Adrenal gland (tissue), 12 donors: ENCODE results near the gene ATP9B. TPM values are rescaled to one million over a fixed set of nuclear protein-coding genes. Genes with fewer than 3 reads are reported as not detected.
"Not testable (repeated sequence)": the region's sequence is repeated elsewhere in the genome, so short reads cannot be mapped to it uniquely, and the experiment has no call there.

Experiments
- DNase-seq, 7 donors: peaks; one replicate each; pipeline ENCODE4 v3.0.0-alpha.2; 2019 to 2020
- H3K27ac ChIP-seq, 5 donors: fragments of 200-600 bp; sonication (generic) in 4 of 5; 1 replicate in 3 of 5; 2 replicates in 2 of 5; pipeline versions ENCODE4 v1.5.1 to v1.8.0; 2016 to 2020; ENCODE audit warnings: mild to moderate bottlenecking in 1 of 5
- H3K27me3 ChIP-seq: fragments of 200-600 bp; 2 replicates; pipeline ENCODE4 v1.8.0; 2021
- H3K36me3 ChIP-seq, 2 donors: fragments of 200-600 bp; replicated peaks in 1 of 2; 1 replicate in 1 of 2; 2 replicates in 1 of 2; pipeline versions ENCODE4 v1.5.1 to v1.8.0; 2018 to 2022
- H3K4me1 ChIP-seq, 2 donors: fragments of 200-600 bp; replicated peaks in 1 of 2; 1 replicate in 1 of 2; 2 replicates in 1 of 2; pipeline versions ENCODE4 v1.5.1 to v1.8.0; 2018 to 2021
- H3K4me3 ChIP-seq, 4 donors: fragments of 200-600 bp; sonication (generic) in 3 of 4; one replicate each; pipeline ENCODE4 v1.5.1; 2016 to 2018
- H3K9me3 ChIP-seq, 3 donors: fragments of 200-600 bp; sonication (generic) in 1 of 3; replicated peaks in 1 of 3; 1 replicate in 2 of 3; 2 replicates in 1 of 3; pipeline versions ENCODE4 v1.5.1 to v1.8.0; 2016 to 2021
- CTCF ChIP-seq, 6 experiments: fragments of 450-650 bp in 4 of 6; fragments of 200-600 bp in 2 of 6; sonication (generic) in 1 of 6; IDR thresholded peaks; 1 replicate in 5 of 6; 2 replicates in 1 of 6; pipeline versions ENCODE4 v1.5.1 to v1.8.0; 2016 to 2021; ENCODE audit warnings: antibody characterized with exemption in 6 of 6, mild to moderate bottlenecking in 2 of 6, moderate library complexity in 1 of 6
- POLR2A ChIP-seq, 2 donors: fragments of 450-650 bp; IDR thresholded peaks; one replicate each; pipeline ENCODE4 v1.6.1; 2017; ENCODE audit warnings: antibody characterized with exemption in 2 of 2, mild to moderate bottlenecking in 2 of 2, moderate library complexity in 1 of 2
- WGBS, 4 donors: extraction: QIAGEN DNeasy Blood & Tissue Kit in 2 of 4; methylation state at CpG; one replicate each; pipeline versions ENCODE4 v1.1.5 to v1.1.7; 2013 to 2017; 5-methylcytosine and 5-hydroxymethylcytosine counted together
- intact Hi-C, 2 donors: fragments of 100-400 bp; cut with DNase I; formaldehyde crosslinking; loops; one replicate each; pipeline versions ENCODE4 v1.14.1 to v1.15.0; 2022 to 2023
- polyA plus RNA-seq, 3 donors: library from polyadenylated mRNA; stranded (reverse); fragments of 200-250 nt in 2 of 3; fragments of 350-450 nt in 1 of 3; fragmentation: Illumina TruSeq in 1 of 3; extraction: RNeasy Lipid Tissue Mini Kit (QIAGEN cat#74804) in 1 of 3; gene quantifications; one replicate each; pipeline ENCODE4 v1.2.3, GENCODE V29; 2013 to 2014
- total RNA-seq, 9 donors: library from RNA; depleted of rRNA in 4 of 9; stranded (reverse); fragments of >200 nt in 4 of 9; fragments of 120-200 nt in 1 of 9; fragmentation: NEBNext Ultra II Directional in 1 of 9; extraction: Animal tissue kit (Norgen Biotek cat#: 25700) in 1 of 9; gene quantifications; one replicate each; pipeline versions ENCODE4 v1.1.0 to v1.2.4, GENCODE V29; 2013 to 2023
- donor health status: healthy with polysubstance abuse.
- donor health status: Bipolar disorder and iron deficiency.
- donor health status: DM: yes; HTN: yes; CAD: no.
- donor health status: DM: no; HTN: no; CAD: no.
- donor health status: DM: no; HTN: no; CAD: no.
- donor health status: DM: yes; HTN: yes; CAD: no.

ATP9B gene
- total and polyA plus RNA-seq, 12 donors = 16.3 to 36.0 (median 27.7) TPM

- Histone ChIP-seq H3K4me3 (no peak overlapping the region), H3K27ac (no peak overlapping the region), H3K9me3 (no peaks in the 10 kb centered on the region), H3K27me3 (no peaks in the 10 kb centered on the region), H3K4me1 (peaks cover 4 to 6% of the 10 kb centered on the region in 2 donors), H3K36me3 (no peaks in the 10 kb centered on the region)
- no peak for DNase-seq
- WGBS, 4 donors = 95 to 98% (median 97%) methylated on average over 13 to 18 of the region's 18 CpGs
- TF ChIP-seq CTCF (IDR thresholded peaks at IDR 0.05) = no peak
- no peak for TF ChIP-seq POLR2A (IDR thresholded peaks at IDR 0.05)
- intact Hi-C loops = no loop called here
Observed at GRCh38 chr18:79167526-79168190, 98.5 kb downstream of the ATP9B start.

- Histone ChIP-seq H3K4me3 (no peak overlapping the region), H3K9me3 (no peaks in the 10 kb centered on the region), H3K4me1 (peaks cover 4 to 6% of the 10 kb centered on the region in 2 donors), H3K36me3 (no peaks in the 10 kb centered on the region), H3K27ac (peak overlapping the region in 2 of 5 donors; percentile 3 to 56), H3K27me3 (no peaks in the 10 kb centered on the region)
- no peak for TF ChIP-seq CTCF (IDR thresholded peaks at IDR 0.05)
- no peak for TF ChIP-seq POLR2A (IDR thresholded peaks at IDR 0.05)
- DNase-seq = peak; percentile 30 to 66 (median 56)
- intact Hi-C loops = loop anchor here in 1 of 2 donors (10.0 kb wide), 1 partner anchor 95 kb away; no protein-coding TSS in a partner anchor
- 27 to 33% (median 28%) methylated on average over 8 of the region's 8 CpGs for WGBS, 4 donors
Observed at GRCh38 chr18:79169958-79170555, 100.9 kb downstream of the ATP9B start.

- not testable (repeated sequence) for H3K27me3 ChIP-seq, H3K4me3 ChIP-seq, DNase-seq, H3K4me1 ChIP-seq, H3K9me3 ChIP-seq, H3K36me3 ChIP-seq, H3K27ac ChIP-seq
- intact Hi-C loops = loop anchor here in 1 of 2 donors (10.0 kb wide), 1 partner anchor 98 kb away; no protein-coding TSS in a partner anchor
- 98 to 99% (median 98%) methylated on average over 5 to 22 of the region's 27 CpGs for WGBS, 4 donors
Observed at GRCh38 chr18:79172331-79172730, 103.1 kb downstream of the ATP9B start.

GRCh38 chr18:79173742-79174141, 104.5 kb downstream of the ATP9B start:
- intact Hi-C loops = loop anchor here in 1 of 2 donors (10.0 kb wide), 1 partner anchor 99 kb away; no protein-coding TSS in a partner anchor
- Histone ChIP-seq H3K4me1 (peaks cover 4 to 6% of the 10 kb centered on the region in 2 donors), H3K27ac (no peak overlapping the region), H3K4me3 (no peak overlapping the region), H3K9me3 (no peaks in the 10 kb centered on the region), H3K27me3 (no peaks in the 10 kb centered on the region), H3K36me3 (no peaks in the 10 kb centered on the region)
- no peak for DNase-seq
- TF ChIP-seq POLR2A (IDR thresholded peaks at IDR 0.05) = no peak
- no peak for TF ChIP-seq CTCF (IDR thresholded peaks at IDR 0.05)
- WGBS, 4 donors = 85 to 93% (median 91%) methylated on average over 2 of the region's 2 CpGs
